GM12872 (cell line): Measurements from ENCODE around the gene CDC42EP4.

ENCODE experiments used
- CTCF ChIP-seq: IDR thresholded peaks from 3 replicates; pipeline ENCODE4 v1.5.1; 2011; ENCODE audit warnings: low read depth, mild to moderate bottlenecking, low read length, moderate library complexity; ENCODE audit not compliant: insufficient read depth

CDC42EP4 gene

GRCh38 chr17:73278465-73279453 lies 33.0 kb downstream of the CDC42EP4 start:
- no peak for TF ChIP-seq CTCF

- no peak for TF ChIP-seq CTCF
Observed at GRCh38 chr17:73278049-73278464, 33.7 kb downstream of the CDC42EP4 start.

GRCh38 chr17:73274490-73274889 lies 37.3 kb downstream of the CDC42EP4 start:
- no peak for TF ChIP-seq CTCF

GRCh38 chr17:73272906-73273218 lies 38.9 kb downstream of the CDC42EP4 start:
- TF ChIP-seq CTCF = no peak

- TF ChIP-seq CTCF = no peak
Observed at GRCh38 chr17:73271072-73271471, 40.7 kb downstream of the CDC42EP4 start.

GRCh38 chr17:73269791-73270190 lies 42.0 kb downstream of the CDC42EP4 start:
- TF ChIP-seq CTCF = no peak

GRCh38 chr17:73269329-73269615 lies 42.5 kb downstream of the CDC42EP4 start:
- TF ChIP-seq CTCF = no peak
